Measurements from ENCODE around the gene MYO15A. TPM values are rescaled to one million over a fixed set of nuclear protein-coding genes. Genes with fewer than 3 reads are reported as not detected.

MYO15A gene
- total RNA-seq, 1 donor from 2014 or later, result 3.3 TPM

DNA sequence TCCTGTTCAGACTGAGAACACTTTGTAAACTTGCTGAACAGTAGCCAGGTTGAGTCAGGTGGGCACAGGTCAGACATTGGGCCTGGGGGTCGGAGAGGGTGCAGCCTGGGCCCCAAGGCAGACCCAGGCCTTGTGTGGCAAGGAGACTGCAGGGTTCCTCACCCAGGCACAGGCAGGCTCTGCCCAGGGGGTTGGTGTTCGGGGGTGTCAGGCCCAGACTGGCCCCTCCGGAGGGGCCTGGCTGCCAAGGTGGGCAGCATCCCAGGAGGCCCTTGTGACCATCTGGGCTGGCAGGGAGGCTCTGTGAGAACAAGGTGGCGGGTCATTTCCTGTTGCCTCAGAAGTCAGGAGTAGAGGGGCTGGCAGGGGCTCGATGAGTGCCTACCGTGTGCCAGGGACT, 585 bp upstream of the MYO15A start:
- no peaks in the 10 kb centered on the region for H3K9me3 ChIP-seq
- intact Hi-C loops (cut with DNase I), result no loop called here
- DNase-seq (no peak), ATAC-seq (no peak)
- peaks cover 37% of the 10 kb centered on the region for H3K36me3 ChIP-seq
- H3K4me1 ChIP-seq, result no peaks in the 10 kb centered on the region
- H3K27ac ChIP-seq, result no peak overlapping the region
- H3K4me3 ChIP-seq, result no peak overlapping the region
- TF ChIP-seq CTCF (IDR thresholded peaks at IDR 0.05), result no peak
- no peaks in the 10 kb centered on the region for H3K27me3 ChIP-seq (ENCODE audit: low read depth)

- Histone ChIP-seq H3K36me3 (peaks cover 24% of the 10 kb centered on the region), H3K4me1 (no peaks in the 10 kb centered on the region), H3K27me3 (ENCODE audit: low read depth) (no peaks in the 10 kb centered on the region), H3K4me3 (no peak overlapping the region), H3K27ac (no peak overlapping the region), H3K9me3 (no peaks in the 10 kb centered on the region)
- TF ChIP-seq CTCF (IDR thresholded peaks at IDR 0.05), result no peak
- no peak for DNase-seq
- ATAC-seq, result no peak
- intact Hi-C loops (cut with DNase I), result no loop called here
These were observed 1.5 kb downstream of the MYO15A start for GRCh38 chr17:18109935-18110485.

- ATAC-seq, result no peak
- no peak overlapping the region for H3K4me3 ChIP-seq
- no peak for DNase-seq
- no peaks in the 10 kb centered on the region for H3K9me3 ChIP-seq
- no peak for TF ChIP-seq CTCF (IDR thresholded peaks at IDR 0.05)
- peaks cover 18% of the 10 kb centered on the region for H3K36me3 ChIP-seq
- no peak overlapping the region for H3K27ac ChIP-seq
- intact Hi-C loops (cut with DNase I), result no loop called here
- H3K4me1 ChIP-seq, result no peaks in the 10 kb centered on the region
- no peaks in the 10 kb centered on the region for H3K27me3 ChIP-seq (ENCODE audit: low read depth)
These were observed 2.1 kb downstream of the MYO15A start for GRCh38 chr17:18110636-18111145.

DNA sequence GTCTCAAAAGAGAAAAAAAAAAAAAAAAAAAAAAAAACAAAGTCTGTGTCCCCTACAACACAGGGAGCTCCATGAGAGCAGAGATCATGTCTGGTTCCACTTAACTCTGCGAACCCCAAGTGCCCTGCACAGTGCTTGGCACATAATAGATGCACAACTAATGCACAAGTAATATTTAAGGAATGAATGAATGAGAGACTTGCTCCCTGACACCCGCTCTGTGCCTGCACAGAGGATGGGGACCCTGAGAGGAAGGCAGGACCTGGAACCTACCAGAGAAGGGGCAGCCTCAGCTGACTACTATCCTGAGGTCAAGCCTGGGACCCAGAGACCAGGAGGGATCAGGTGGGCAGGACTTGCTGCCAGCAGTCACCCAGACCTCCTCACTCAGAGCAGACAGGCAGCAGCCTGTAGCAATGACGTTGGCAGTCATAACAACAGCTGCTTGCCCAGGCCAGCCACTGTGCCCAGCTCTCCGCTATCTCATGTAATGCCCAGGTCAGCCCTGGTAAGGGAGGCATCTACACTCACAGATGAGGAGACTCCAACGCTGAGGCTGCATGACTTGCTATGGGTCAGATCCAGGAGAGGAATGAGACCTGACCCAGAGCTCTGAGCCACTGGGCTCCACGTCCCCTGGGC, 2.9 kb downstream of the MYO15A start:
- no peak for ATAC-seq
- no peak for TF ChIP-seq CTCF (IDR thresholded peaks at IDR 0.05)
- DNase-seq, result no peak

DNA sequence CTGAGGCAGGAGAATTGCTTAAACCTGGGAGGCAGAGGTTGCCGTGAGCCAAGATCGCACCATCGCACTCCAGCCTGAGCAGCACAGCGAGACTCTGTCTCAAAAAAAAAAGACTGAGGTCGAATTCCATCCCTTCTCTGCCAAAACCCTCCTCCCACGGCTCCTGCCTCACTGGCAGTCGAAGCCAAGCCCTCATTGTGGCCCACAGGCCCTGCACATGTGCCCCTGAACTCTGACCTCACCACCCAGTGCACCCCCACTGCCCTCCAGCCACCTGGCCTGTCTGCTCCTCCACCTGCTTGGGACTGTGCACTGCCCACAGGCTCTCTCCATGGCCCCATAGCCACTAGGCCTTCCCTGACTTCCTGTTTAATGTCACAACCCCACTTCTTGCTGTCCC, 7.0 kb downstream of the MYO15A start:
- no peaks in the 10 kb centered on the region for H3K36me3 ChIP-seq
- no peaks in the 10 kb centered on the region for H3K4me1 ChIP-seq
- no peaks in the 10 kb centered on the region for H3K27me3 ChIP-seq (ENCODE audit: low read depth)
- H3K27ac ChIP-seq, result no peak overlapping the region
- intact Hi-C loops (cut with DNase I), result no loop called here
- no peaks in the 10 kb centered on the region for H3K9me3 ChIP-seq
- no peak overlapping the region for H3K4me3 ChIP-seq
- ATAC-seq (no peak), DNase-seq (no peak)
- no peak for TF ChIP-seq CTCF (IDR thresholded peaks at IDR 0.05)

More for the DNA sequence above, 2.9 kb downstream of the MYO15A start:
- Histone ChIP-seq H3K4me3 (no peak overlapping the region), H3K27me3 (ENCODE audit: low read depth) (no peaks in the 10 kb centered on the region), H3K36me3 (peaks cover 10% of the 10 kb centered on the region), H3K27ac (no peak overlapping the region), H3K4me1 (no peaks in the 10 kb centered on the region), H3K9me3 (no peaks in the 10 kb centered on the region)
- intact Hi-C loops (cut with DNase I), result no loop called here

Data from lower lobe of right lung (tissue), 2 donors.